GM10266 (cell line): ENCODE data around the gene SRF.
A peak's percentile ranks its signal among the peaks of the same experiment; 100 is the strongest.
"Not testable (repeated sequence)": the region's sequence is repeated elsewhere in the genome, so short reads cannot be mapped to it uniquely, and the experiment has no call there.

Source experiments
- DNase-seq: peaks from one replicate; pipeline ENCODE4 v3.0.0; 2012; ENCODE audit errors: extremely low spot score
- TF ChIP-seq, protein P1 (sequence below): IDR thresholded peaks from 2 replicates; pipeline ENCODE4 v1.5.1; 2012; ENCODE audit warnings: mild to moderate bottlenecking, low read depth; ENCODE audit not compliant: control insufficient read depth, insufficient read depth; ENCODE audit errors: missing control alignments

Gene SRF

DNA sequence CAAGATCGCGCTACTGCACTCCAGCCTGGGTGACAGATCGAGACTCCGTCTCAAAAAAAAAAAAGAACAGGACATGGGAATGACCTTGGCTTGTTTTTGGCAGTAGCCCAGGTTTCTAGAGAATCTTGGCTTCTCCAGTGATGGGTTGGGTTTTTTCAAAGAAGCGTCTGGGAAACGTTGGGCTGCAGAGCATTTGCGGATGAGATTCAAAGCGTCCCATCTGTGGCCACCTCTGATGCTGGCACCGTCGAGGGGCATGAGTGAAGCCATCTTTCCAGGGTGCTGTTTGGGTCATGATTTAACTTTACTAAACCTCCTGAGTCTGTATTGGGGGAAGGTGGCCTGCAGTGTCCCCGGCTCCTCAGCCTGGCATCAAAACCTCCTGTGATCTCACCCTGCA, 43.2 kb upstream of the SRF start:
- no peak for DNase-seq
- TF ChIP-seq, protein P1, sequence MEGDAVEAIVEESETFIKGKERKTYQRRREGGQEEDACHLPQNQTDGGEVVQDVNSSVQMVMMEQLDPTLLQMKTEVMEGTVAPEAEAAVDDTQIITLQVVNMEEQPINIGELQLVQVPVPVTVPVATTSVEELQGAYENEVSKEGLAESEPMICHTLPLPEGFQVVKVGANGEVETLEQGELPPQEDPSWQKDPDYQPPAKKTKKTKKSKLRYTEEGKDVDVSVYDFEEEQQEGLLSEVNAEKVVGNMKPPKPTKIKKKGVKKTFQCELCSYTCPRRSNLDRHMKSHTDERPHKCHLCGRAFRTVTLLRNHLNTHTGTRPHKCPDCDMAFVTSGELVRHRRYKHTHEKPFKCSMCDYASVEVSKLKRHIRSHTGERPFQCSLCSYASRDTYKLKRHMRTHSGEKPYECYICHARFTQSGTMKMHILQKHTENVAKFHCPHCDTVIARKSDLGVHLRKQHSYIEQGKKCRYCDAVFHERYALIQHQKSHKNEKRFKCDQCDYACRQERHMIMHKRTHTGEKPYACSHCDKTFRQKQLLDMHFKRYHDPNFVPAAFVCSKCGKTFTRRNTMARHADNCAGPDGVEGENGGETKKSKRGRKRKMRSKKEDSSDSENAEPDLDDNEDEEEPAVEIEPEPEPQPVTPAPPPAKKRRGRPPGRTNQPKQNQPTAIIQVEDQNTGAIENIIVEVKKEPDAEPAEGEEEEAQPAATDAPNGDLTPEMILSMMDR = no peak

GRCh38 chr6:43128926-43129325, 42.1 kb upstream of the SRF start:
- no peak for DNase-seq
- TF ChIP-seq, protein P1 = no peak

DNA sequence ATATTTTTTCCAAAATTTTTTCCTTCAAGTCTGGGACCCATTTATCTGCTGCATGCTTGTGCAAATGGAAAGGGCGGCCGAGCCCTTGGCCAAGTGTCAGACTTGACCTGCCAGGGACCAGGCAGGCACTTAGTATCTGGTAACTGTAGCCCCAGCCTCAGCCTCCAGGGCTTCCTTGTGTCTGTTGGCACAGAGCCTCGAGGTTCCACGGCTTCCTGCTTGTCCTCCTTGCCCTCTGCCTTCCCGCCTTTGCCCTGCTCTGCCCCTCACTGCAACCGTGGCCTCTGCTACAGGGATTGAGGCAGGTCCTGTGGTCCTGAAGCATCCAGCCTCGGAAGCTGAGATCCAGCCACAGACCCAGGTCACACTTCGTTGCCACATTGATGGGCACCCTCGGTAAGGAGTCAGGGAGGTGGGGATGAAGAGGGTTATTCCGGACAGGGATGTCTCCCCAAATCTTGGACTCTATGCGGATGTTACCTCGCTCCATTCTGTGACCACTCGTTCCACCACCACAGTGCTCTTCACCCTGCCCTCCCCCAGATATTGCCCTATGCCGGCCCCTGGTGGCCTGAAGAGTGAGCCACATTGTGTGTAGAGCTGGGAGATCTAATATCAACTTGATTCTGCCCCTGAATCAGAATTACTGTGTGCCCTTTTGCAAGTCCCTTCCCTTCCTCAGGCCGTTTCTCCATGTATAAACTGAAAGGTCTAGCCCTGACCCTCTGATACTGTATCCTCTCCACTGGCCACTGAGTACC, 41.5 kb upstream of the SRF start:
- TF ChIP-seq, protein P1 = peak; percentile 47
- DNase-seq = peak; percentile 46

GRCh38 chr6:43130429-43130828, 40.6 kb upstream of the SRF start:
- no peak for DNase-seq
- TF ChIP-seq, protein P1 = no peak

GRCh38 chr6:43131379-43131778, 39.7 kb upstream of the SRF start:
- not testable (repeated sequence) for DNase-seq

DNA sequence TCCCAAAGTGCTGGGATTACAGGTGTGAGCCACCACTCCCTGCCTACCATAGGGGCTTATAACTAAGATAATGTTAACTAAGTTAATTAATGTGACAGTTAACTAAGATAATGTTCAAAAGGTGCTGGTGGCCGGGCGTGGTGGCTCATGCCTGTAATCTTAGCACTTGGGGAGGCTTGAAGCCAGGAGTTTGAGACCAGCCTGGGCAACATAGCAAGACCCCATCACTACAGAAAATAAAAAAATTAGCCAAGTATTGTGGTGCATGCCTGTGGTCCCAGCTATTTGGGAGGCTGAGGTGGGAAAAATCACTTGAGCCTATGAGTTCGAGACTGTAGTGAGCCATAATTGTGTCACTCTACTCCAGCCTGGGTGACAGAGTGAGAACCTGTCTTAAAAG, 32.8 kb upstream of the SRF start:
- DNase-seq = no peak
- TF ChIP-seq, protein P1 = no peak

- DNase-seq = not testable (repeated sequence)
Measured at GRCh38 chr6:43139973-43140372, 31.1 kb upstream of the SRF start.

DNA sequence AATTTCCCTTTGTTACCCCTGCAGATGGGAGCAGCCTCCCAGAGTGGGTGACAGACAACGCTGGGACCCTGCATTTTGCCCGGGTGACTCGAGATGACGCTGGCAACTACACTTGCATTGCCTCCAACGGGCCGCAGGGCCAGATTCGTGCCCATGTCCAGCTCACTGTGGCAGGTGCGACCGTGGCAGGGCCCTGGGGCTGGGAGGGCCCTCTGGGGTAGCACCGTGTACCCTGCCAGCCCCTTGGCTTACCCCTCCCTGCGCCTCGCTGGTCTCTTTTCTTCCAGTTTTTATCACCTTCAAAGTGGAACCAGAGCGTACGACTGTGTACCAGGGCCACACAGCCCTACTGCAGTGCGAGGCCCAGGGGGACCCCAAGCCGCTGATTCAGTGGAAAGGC, 29.4 kb upstream of the SRF start:
- TF ChIP-seq, protein P1 = no peak
- DNase-seq = no peak

GRCh38 chr6:43142101-43142500, 29.0 kb upstream of the SRF start:
- DNase-seq = no peak
- TF ChIP-seq, protein P1 = no peak
